ENCODE measurements around the gene MICALL1.
A peak's percentile ranks its signal among the peaks of the same experiment; 100 is the strongest.

The MICALL1 gene, protein sequence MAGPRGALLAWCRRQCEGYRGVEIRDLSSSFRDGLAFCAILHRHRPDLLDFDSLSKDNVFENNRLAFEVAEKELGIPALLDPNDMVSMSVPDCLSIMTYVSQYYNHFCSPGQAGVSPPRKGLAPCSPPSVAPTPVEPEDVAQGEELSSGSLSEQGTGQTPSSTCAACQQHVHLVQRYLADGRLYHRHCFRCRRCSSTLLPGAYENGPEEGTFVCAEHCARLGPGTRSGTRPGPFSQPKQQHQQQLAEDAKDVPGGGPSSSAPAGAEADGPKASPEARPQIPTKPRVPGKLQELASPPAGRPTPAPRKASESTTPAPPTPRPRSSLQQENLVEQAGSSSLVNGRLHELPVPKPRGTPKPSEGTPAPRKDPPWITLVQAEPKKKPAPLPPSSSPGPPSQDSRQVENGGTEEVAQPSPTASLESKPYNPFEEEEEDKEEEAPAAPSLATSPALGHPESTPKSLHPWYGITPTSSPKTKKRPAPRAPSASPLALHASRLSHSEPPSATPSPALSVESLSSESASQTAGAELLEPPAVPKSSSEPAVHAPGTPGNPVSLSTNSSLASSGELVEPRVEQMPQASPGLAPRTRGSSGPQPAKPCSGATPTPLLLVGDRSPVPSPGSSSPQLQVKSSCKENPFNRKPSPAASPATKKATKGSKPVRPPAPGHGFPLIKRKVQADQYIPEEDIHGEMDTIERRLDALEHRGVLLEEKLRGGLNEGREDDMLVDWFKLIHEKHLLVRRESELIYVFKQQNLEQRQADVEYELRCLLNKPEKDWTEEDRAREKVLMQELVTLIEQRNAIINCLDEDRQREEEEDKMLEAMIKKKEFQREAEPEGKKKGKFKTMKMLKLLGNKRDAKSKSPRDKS

DNA sequence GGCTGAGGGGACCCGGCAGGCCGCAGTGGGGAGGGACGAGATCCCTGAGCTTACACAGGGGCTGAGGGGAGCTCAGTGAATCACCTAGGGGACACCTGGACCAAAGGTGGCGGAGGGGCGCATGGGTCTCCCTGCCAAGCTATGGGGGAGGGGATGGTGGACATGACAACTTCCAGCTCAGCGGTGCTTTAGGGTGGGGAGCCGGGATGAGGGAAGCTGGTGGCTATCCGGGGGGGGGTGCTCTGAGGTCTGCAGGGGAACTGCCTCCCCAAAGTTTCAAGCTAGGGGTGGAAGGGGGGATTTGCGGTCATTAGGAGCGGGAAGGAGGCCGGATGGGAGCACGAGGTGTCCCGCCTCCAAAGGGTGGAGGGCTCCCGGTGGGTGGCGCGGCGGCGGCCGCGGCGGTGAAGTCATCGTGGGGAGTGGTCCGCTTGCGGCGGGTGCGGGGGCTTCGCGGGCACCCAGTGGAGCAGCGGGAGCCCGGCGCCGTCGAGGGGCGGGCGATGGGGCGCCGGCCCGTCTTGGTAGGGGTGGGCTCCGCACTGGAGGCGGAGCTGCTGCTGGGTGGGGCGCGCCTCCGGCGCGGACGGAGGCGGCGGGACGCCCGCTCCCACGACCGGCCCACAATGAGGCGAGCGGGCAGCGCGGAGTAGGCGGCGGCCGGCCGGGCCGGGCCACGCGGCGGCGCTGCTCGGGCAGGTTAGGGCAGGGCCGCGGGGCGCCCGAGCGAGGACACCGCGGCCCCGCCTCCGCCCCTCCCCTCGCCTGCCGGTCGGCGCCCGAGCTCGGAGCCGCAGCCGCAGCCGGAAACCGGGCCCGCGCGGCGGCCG is at the start of gene MICALL1:
MICALL1 (plus strand) TSS at position 764 of the 830 bp plus-strand sequence. CDS start 126 bp downstream, outside the sequence.
- Histone ChIP-seq H3K9me3 (ENCODE audit: low read depth, low read length) (no peaks in the 10 kb centered on the region), H3K9ac (ENCODE audit: insufficient read length) (peak within 1 kb of the TSS; percentile 74), H3K27ac (peak within 1 kb of the TSS; percentile 49), H3K4me3 (peak within 1 kb of the TSS; percentile 86), H3K36me3 (ENCODE audit: insufficient read depth, low read length) (no peaks in the 10 kb centered on the region)
- DNase-seq (ENCODE audit: low read depth, low spot score) = no peak
- TF ChIP-seq EZH2 (IDR thresholded peaks at IDR 0.05) (no peak), FOXP2 (optimal IDR thresholded peaks at IDR 0.05; ENCODE audit: control extremely low read depth, extremely low read length, insufficient read depth) (no peak), POLR2AphosphoS5 (IDR thresholded peaks at IDR 0.05; ENCODE audit: borderline replicate concordance, low read depth, low read length) (no peak)

DNA sequence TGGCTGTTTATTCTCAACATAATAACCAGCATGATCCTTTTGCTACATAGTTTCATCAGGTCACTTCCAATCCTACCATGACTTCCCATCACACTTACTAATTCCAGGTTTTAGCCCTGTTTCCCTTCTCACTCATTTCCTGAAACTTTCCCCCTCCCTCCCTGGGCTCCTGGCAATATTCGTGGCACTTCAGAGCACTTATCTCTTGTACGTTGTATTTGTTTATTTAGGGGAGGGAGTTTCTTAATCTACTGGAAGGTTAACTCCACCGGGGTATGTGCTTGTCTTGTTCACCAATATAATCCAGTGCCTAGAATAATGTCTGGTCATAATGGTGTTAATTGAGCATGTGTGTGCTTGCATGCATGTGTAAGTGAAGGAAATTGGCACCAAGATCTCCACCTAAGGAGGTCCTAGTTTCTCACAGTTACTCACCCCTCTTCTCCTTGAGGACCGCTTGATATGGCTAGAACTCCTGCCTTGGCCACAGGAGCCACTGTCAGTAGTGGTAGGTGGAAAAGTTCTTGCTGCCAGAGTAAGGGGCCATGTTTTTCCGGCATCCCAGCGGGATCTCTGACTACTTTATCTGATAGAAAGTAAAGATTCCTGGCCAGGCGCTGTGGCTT is 45.2 kb upstream of the MICALL1 start:
- Histone ChIP-seq H3K9me3 (ENCODE audit: low read depth, low read length) (no peaks in the 10 kb centered on the region), H3K36me3 (ENCODE audit: insufficient read depth, low read length) (peaks cover 90% of the 10 kb centered on the region), H3K4me3 (no peak overlapping the region), H3K27ac (no peak overlapping the region), H3K9ac (ENCODE audit: insufficient read length) (no peak overlapping the region)
- TF ChIP-seq EZH2 (IDR thresholded peaks at IDR 0.05) = no peak
- TF ChIP-seq FOXP2 (optimal IDR thresholded peaks at IDR 0.05; ENCODE audit: control extremely low read depth, extremely low read length, insufficient read depth) = no peak
- no peak; the same call in 1 of the 2 replicates for TF ChIP-seq POLR2AphosphoS5 (IDR thresholded peaks at IDR 0.05; ENCODE audit: borderline replicate concordance, low read depth, low read length)
- no peak for DNase-seq (ENCODE audit: low read depth, low spot score)

DNA sequence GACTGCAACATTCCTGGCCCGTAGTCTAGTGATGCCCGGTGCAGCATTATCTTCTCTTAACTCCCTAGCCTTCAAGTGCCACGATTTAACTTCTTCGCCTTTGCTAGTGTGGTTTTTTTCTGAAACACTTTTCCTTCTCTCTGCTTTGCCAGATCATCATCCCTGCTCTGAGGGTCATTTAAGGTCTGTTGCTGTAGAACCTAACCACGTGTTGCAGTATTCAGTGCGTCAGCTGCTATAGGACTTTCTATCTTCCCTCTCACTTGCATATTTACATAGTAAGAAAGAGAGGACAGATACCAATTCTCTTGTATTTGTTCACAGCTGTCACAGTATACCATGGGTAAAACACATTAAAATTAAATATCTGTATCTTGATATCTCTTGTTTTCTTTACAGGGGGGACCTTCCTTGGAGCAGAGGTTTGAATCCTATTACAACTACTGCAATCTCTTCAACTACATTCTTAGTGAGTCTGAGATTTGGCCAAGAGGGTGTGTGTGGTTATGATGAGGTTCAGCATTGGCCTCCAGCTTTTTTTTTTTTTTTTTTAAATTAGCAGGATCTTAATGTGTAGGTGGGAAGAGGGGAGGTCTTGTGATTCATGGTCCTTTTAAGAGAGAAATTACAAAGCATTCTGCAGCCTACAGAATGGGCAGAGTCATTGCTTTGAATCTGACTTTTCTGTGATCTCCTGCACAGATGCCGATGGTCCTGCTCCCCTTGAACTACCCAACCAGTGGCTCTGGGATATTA is 43.3 kb upstream of the MICALL1 start:
- no peak for TF ChIP-seq EZH2 (IDR thresholded peaks at IDR 0.05)
- no peak for TF ChIP-seq FOXP2 (optimal IDR thresholded peaks at IDR 0.05; ENCODE audit: control extremely low read depth, extremely low read length, insufficient read depth)
- no peak for TF ChIP-seq POLR2AphosphoS5 (IDR thresholded peaks at IDR 0.05; ENCODE audit: borderline replicate concordance, low read depth, low read length)
- Histone ChIP-seq H3K9me3 (ENCODE audit: low read depth, low read length) (no peaks in the 10 kb centered on the region), H3K4me3 (no peak overlapping the region), H3K36me3 (ENCODE audit: insufficient read depth, low read length) (peaks cover 88% of the 10 kb centered on the region), H3K9ac (ENCODE audit: insufficient read length) (no peak overlapping the region), H3K27ac (0 out of 2 replicates have a peak overlapping the region, but pooled peaks have one; percentile 43)
- DNase-seq (ENCODE audit: low read depth, low spot score) = no peak

DNA sequence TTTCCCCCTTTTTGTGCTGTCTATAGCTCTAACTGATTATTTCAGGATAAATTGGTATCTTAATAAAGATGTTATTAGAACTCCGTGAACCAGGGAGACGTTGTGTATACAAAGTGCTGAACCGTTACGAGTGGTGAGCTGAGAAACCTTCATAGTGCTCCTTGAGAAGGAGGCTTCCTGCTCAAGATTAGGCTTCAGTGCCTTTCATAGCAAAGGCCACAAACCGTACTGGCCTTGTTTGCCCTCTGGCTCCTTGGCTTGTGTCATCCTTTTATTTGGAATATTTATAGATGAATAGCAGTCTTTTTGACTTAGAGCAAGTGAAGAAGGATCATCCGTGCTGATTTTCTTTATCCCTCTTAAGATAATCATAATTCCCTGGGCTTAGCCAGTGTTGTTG is 40.6 kb upstream of the MICALL1 start:
- no peak for TF ChIP-seq FOXP2 (optimal IDR thresholded peaks at IDR 0.05; ENCODE audit: control extremely low read depth, extremely low read length, insufficient read depth)
- no peak for TF ChIP-seq EZH2 (IDR thresholded peaks at IDR 0.05)
- TF ChIP-seq POLR2AphosphoS5 (IDR thresholded peaks at IDR 0.05; ENCODE audit: borderline replicate concordance, low read depth, low read length) = no peak
- H3K4me3 ChIP-seq = no peak overlapping the region
- no peaks in the 10 kb centered on the region for H3K9me3 ChIP-seq (ENCODE audit: low read depth, low read length)
- no peak for DNase-seq (ENCODE audit: low read depth, low spot score)
- peaks cover 89% of the 10 kb centered on the region for H3K36me3 ChIP-seq (ENCODE audit: insufficient read depth, low read length)
- H3K27ac ChIP-seq = no peak overlapping the region
- no peak overlapping the region for H3K9ac ChIP-seq (ENCODE audit: insufficient read length)

DNA sequence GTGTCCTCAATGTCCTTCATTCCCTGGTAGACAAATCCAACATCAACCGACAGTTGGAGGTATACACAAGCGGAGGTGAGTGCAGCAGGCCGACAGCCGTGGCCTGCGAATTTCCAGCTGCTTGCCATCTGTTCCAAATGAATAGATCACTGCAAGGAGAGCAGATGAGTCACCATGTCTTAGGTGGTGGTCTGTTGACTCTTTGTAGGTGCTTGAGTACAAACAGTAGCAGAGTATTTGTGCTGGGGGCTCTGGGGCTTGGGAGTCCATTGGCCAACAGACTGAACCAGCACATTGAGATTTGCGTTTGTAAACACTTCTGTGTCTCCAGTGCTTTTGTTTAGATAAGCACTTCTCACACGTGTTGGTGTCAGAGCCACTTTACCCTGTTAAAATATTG is 35.8 kb upstream of the MICALL1 start:
- Histone ChIP-seq H3K4me3 (no peak overlapping the region), H3K36me3 (ENCODE audit: insufficient read depth, low read length) (peaks cover 87% of the 10 kb centered on the region), H3K9me3 (ENCODE audit: low read depth, low read length) (no peaks in the 10 kb centered on the region), H3K27ac (no peak overlapping the region), H3K9ac (ENCODE audit: insufficient read length) (no peak overlapping the region)
- no peak for DNase-seq (ENCODE audit: low read depth, low spot score)
- TF ChIP-seq EZH2 (IDR thresholded peaks at IDR 0.05) (no peak), FOXP2 (optimal IDR thresholded peaks at IDR 0.05; ENCODE audit: control extremely low read depth, extremely low read length, insufficient read depth) (no peak), POLR2AphosphoS5 (IDR thresholded peaks at IDR 0.05; ENCODE audit: borderline replicate concordance, low read depth, low read length) (no peak)

DNA sequence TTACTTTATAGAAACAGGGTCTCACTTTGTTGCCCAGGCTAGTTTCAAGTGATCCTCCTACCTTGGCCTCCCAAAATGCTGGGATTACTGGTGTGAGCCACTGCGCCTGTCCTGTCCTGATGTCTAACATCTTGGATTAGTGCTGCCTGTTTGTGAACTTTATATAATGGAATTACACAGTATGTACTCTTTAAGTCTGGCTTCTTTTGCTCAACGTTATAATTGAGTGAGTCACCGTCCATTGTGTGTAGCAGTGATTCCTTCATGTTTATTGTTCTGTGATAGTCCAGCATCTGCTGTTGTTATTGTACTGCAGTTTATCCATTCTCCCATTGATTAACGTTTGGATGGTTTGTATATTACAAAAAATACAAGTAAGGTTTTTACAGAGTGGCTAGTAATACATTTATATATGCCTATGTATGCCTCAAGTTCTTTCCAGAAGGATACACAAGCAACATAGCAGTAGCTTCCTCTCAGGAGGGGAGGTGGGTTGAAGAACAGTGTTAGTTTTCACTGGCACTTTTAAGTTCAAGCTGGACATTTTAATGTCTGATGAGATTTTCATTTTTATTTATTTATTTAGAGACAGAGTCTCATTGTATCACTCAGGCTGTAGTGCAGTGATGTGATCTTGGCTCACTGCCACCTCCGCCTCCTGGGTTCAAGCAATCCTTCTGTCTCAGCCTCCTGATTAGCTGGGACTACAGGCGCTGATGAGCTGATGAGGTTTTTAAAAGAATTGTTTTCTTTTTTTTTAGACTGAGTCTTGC is 25.2 kb upstream of the MICALL1 start:
- H3K9me3 ChIP-seq (ENCODE audit: low read depth, low read length) = no peaks in the 10 kb centered on the region
- H3K36me3 ChIP-seq (ENCODE audit: insufficient read depth, low read length) = peaks cover 80% of the 10 kb centered on the region
- no peak overlapping the region for H3K27ac ChIP-seq
- DNase-seq (ENCODE audit: low read depth, low spot score) = no peak
- no peak for TF ChIP-seq POLR2AphosphoS5 (IDR thresholded peaks at IDR 0.05; ENCODE audit: borderline replicate concordance, low read depth, low read length)
- no peak for TF ChIP-seq EZH2 (IDR thresholded peaks at IDR 0.05)
- no peak for TF ChIP-seq FOXP2 (optimal IDR thresholded peaks at IDR 0.05; ENCODE audit: control extremely low read depth, extremely low read length, insufficient read depth)
- no peak overlapping the region for H3K9ac ChIP-seq (ENCODE audit: insufficient read length)
- H3K4me3 ChIP-seq = no peak overlapping the region

Data from SK-N-MC (cell line).